B cell (primary cell): ENCODE results near the gene WNT9A. TPM values are rescaled to one million over a fixed set of nuclear protein-coding genes. Genes with fewer than 3 reads are reported as not detected.

ENCODE experiments used
- ATAC-seq: fragments of 200-7000 bp; cut with Tn5 transposase; one replicate; pipeline ENCODE4 v1.10.0; 2021; ENCODE audit warnings: low read depth, mild to moderate bottlenecking, moderate number of reproducible peaks, moderate library complexity
- CTCF ChIA-PET: fragments of 350-600 bp; sonication (Branson Sonifier 250); formaldehyde crosslinking; loops from one replicate; lab custom pipeline; 2021; ENCODE audit warnings: antibody characterized with exemption, inconsistent platforms; lab: Charles Lee
- POLR2A ChIA-PET: fragments of 350-600 bp; sonication (Branson Sonifier 250); formaldehyde crosslinking; loops from one replicate; lab custom pipeline; 2021; ENCODE audit warnings: antibody characterized with exemption; lab: Charles Lee
- DNase-seq: peaks from one replicate; pipeline ENCODE4 v3.0.0; 2013
- H2AFZ ChIP-seq: 2 replicates; pipeline ENCODE4 v1.6.1; 2012; ENCODE audit warnings: mild to moderate bottlenecking, low read depth, low read length; ENCODE audit not compliant: insufficient read depth, poor library complexity, severe bottlenecking
- H3K27ac ChIP-seq, 2 donors: 1 replicate in 1 of 2; 2 replicates in 1 of 2; pipeline ENCODE4 v1.5.1; 2012 to 2013; ENCODE audit warnings: low read length in 2 of 2, mild to moderate bottlenecking in 2 of 2, moderate library complexity in 1 of 2
- H3K27me3 ChIP-seq, 4 experiments: fragments of 200-600 bp in 1 of 4; sonication (generic) in 1 of 4; replicated peaks in 1 of 4; 1 replicate in 2 of 4; 2 replicates in 2 of 4; pipeline versions ENCODE4 v1.6.1 to v1.7.0; 2013 to 2016; ENCODE audit warnings: low read length in 3 of 4, mild to moderate bottlenecking in 2 of 4, mixed read lengths in 1 of 4, moderate library complexity in 1 of 4; ENCODE audit not compliant: insufficient read depth in 4 of 4, control insufficient read depth in 3 of 4; ENCODE audit errors: control extremely low read depth in 1 of 4
- H3K36me3 ChIP-seq, 2 experiments: replicated peaks in 1 of 2; 1 replicate in 1 of 2; 2 replicates in 1 of 2; pipeline versions ENCODE4 v1.6.1 to v1.7.1; 2013; ENCODE audit warnings: low read length in 1 of 2; ENCODE audit not compliant: insufficient read depth in 2 of 2, control insufficient read depth in 1 of 2; ENCODE audit errors: control extremely low read depth in 1 of 2, extremely low read depth in 1 of 2
- H3K4me1 ChIP-seq, 2 donors: fragments of 200-600 bp in 1 of 2; sonication (generic) in 1 of 2; 1 replicate in 1 of 2; 2 replicates in 1 of 2; pipeline versions ENCODE4 v1.5.1 to v1.6.1; 2013 to 2017; ENCODE audit warnings: low read length in 2 of 2; ENCODE audit not compliant: control insufficient read depth in 2 of 2, insufficient read depth in 2 of 2
- H3K4me2 ChIP-seq: replicated peaks from 2 replicates; pipeline ENCODE3; 2012; ENCODE audit warnings: mild to moderate bottlenecking, low read depth, low read length; ENCODE audit not compliant: poor library complexity, severe bottlenecking
- H3K4me3 ChIP-seq, 5 experiments: fragments of 200-600 bp in 1 of 5; sonication (generic) in 1 of 5; 1 replicate in 3 of 5; 2 replicates in 2 of 5; pipeline versions ENCODE4 v1.5.1 to v1.7.0; 2011 to 2016; ENCODE audit warnings: low read length in 4 of 5, mild to moderate bottlenecking in 4 of 5, low read depth in 2 of 5, control low read depth in 1 of 5, moderate library complexity in 1 of 5; ENCODE audit not compliant: insufficient read depth in 1 of 5; ENCODE audit errors: control extremely low read depth in 1 of 5, extremely low read depth in 1 of 5
- H3K79me2 ChIP-seq: fragments of 200-600 bp; sonication (generic); one replicate; pipeline ENCODE4 v1.6.0; 2016; ENCODE audit warnings: low read length; ENCODE audit not compliant: control insufficient read depth, insufficient read depth
- H3K9ac ChIP-seq: fragments of 200-600 bp; sonication (generic); 2 replicates; pipeline ENCODE4 v1.6.1; 2017; ENCODE audit warnings: mild to moderate bottlenecking, low read length, moderate library complexity
- H3K9me3 ChIP-seq, 3 donors: one replicate each; pipeline versions ENCODE4 v1.6.1 to v1.7.1; 2013; ENCODE audit warnings: low read length in 2 of 3; ENCODE audit not compliant: control insufficient read depth in 2 of 3, insufficient read depth in 1 of 3; ENCODE audit errors: control extremely low read depth in 1 of 3
- H4K20me1 ChIP-seq: 2 replicates; pipeline ENCODE4 v1.6.0; 2012; ENCODE audit warnings: mild to moderate bottlenecking, low read length; ENCODE audit not compliant: insufficient read depth, control insufficient read depth, poor library complexity, severe bottlenecking
- H3K27ac Mint-ChIP-seq: one replicate; pipeline ENCODE4 v1.8.0; 2021; ENCODE audit warnings: mixed read lengths
- H3K27me3 Mint-ChIP-seq: one replicate; pipeline ENCODE4 v1.8.0; 2021; ENCODE audit warnings: mixed read lengths
- H3K4me1 Mint-ChIP-seq: one replicate; pipeline ENCODE4 v1.8.0; 2021; ENCODE audit warnings: mixed read lengths
- H3K4me3 Mint-ChIP-seq: one replicate; pipeline ENCODE4 v1.8.0; 2021; ENCODE audit warnings: mixed read lengths
- H3K9me3 Mint-ChIP-seq: one replicate; pipeline ENCODE4 v1.8.0; 2022; ENCODE audit warnings: mixed read lengths; ENCODE audit not compliant: insufficient read depth
- CTCF ChIP-seq: fragments of 200-600 bp; IDR thresholded peaks from one replicate; pipeline ENCODE4 v1.8.0; 2022; ENCODE audit warnings: antibody characterized with exemption, mild to moderate bottlenecking
- EZH2 ChIP-seq: IDR thresholded peaks from 2 replicates; pipeline ENCODE4 v1.6.1; 2012; ENCODE audit warnings: borderline replicate concordance, low read depth, mild to moderate bottlenecking, moderate library complexity, low read length; ENCODE audit not compliant: insufficient read depth, poor library complexity, severe bottlenecking
- WGBS: methylation state at CpG from one replicate; pipeline ENCODE4 v1.1.5; 2013; ENCODE audit warnings: missing lambda C conversion rate; ENCODE audit not compliant: insufficient coverage; 5-methylcytosine and 5-hydroxymethylcytosine counted together
- intact Hi-C: fragments of 100-400 bp; cut with micrococcal nuclease; formaldehyde crosslinking; loops from one replicate; pipeline ENCODE4 v1.10.0; 2022
- polyA plus RNA-seq: library from polyadenylated mRNA; depleted of rRNA; stranded (reverse); fragments of >200 nt; gene quantifications from 2 replicates; pipeline ENCODE4 v1.2.3, GENCODE V29; 2012
- total RNA-seq, 2 donors: library from RNA; stranded (reverse); fragments of 120-200 nt in 1 of 2; gene quantifications; 1 replicate in 1 of 2; 2 replicates in 1 of 2; pipeline versions ENCODE4 v1.2.3 to v1.2.4, GENCODE V29; 2013 to 2022

WNT9A gene
- total and polyA plus RNA-seq, 2 donors (not counting 1 experiment from before 2014, with no cell fraction given): 0.04 TPM; not detected in 1

DNA sequence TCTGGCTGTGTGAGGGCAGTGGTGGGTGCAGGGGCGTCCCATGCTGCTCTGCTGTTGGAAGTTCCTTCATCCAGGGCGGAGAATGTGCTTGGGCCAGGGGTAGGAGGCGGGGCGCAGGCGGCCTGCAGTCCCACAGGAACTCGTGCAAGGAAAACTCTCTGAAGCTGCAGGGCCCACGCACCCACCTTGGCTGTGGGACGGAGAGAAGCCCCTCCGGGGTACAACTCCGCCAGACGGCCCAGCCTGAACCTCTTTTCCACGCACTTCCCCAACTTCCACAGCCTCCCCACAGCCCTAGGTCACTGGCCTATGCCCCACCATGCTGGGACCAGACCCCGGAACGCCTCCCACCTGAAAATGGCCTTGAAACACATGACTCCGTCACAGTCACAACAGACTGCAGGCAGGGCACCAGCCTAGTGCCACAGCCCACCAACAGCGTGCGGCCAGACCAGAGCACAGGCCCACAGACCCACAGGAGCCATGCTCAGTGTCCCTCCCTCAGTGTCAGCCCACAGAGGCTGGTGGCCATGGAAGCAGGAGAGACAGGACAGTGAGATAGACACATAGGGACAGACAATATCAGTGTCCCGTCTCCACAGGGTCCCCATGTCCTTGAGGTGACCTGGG, 47.8 kb downstream of the WNT9A start:
- no peak overlapping the region for H3K4me2 ChIP-seq
- no peak overlapping the region for H3K27ac Mint-ChIP-seq
- H3K79me2 ChIP-seq: no peaks in the 10 kb centered on the region
- no peaks in the 10 kb centered on the region for H3K4me1 Mint-ChIP-seq
- intact Hi-C loops: no loop called here
- ATAC-seq (no peak), DNase-seq (no peak)
- no peaks in the 10 kb centered on the region for H3K4me1 ChIP-seq
- no peak overlapping the region for H3K9ac ChIP-seq
- no peak for TF ChIP-seq EZH2
- TF ChIP-seq CTCF: no peak
- no peak overlapping the region for H2AFZ ChIP-seq
- no peaks in the 10 kb centered on the region for H4K20me1 ChIP-seq
- H3K9me3 Mint-ChIP-seq: no peaks in the 10 kb centered on the region
- H3K27me3 Mint-ChIP-seq: no peaks in the 10 kb centered on the region
- no peaks in the 10 kb centered on the region for H3K36me3 ChIP-seq
- no peaks in the 10 kb centered on the region for H3K27me3 ChIP-seq
- ChIA-PET CTCF (no interaction called here), POLR2A (no interaction called here)
- WGBS: 94% methylated on average over 13 of the region's 18 CpGs
- no peak overlapping the region for H3K27ac ChIP-seq
- no peaks in the 10 kb centered on the region for H3K9me3 ChIP-seq
- no peak overlapping the region for H3K4me3 ChIP-seq
- no peak overlapping the region for H3K4me3 Mint-ChIP-seq

- intact Hi-C loops: no loop called here
- H3K4me1 Mint-ChIP-seq: no peaks in the 10 kb centered on the region
- no peak overlapping the region for H3K4me2 ChIP-seq
- no peaks in the 10 kb centered on the region for H3K27me3 ChIP-seq
- no peak overlapping the region for H3K4me3 ChIP-seq
- TF ChIP-seq EZH2: no peak
- no peak for TF ChIP-seq CTCF
- CTCF ChIA-PET: no interaction called here
- no peaks in the 10 kb centered on the region for H3K9me3 ChIP-seq
- no peak for DNase-seq
- no peak overlapping the region for H3K4me3 Mint-ChIP-seq
- no peak overlapping the region for H3K27ac ChIP-seq
- no peak for ATAC-seq
- no peaks in the 10 kb centered on the region for H3K9me3 Mint-ChIP-seq
- H3K36me3 ChIP-seq: no peaks in the 10 kb centered on the region
- H2AFZ ChIP-seq: no peak overlapping the region
- H3K79me2 ChIP-seq: no peaks in the 10 kb centered on the region
- H3K27me3 Mint-ChIP-seq: no peaks in the 10 kb centered on the region
- H4K20me1 ChIP-seq: no peaks in the 10 kb centered on the region
- H3K4me1 ChIP-seq: no peaks in the 10 kb centered on the region
- 82% methylated on average over 12 of the region's 12 CpGs for WGBS
- POLR2A ChIA-PET: no interaction called here
- no peak overlapping the region for H3K9ac ChIP-seq
- no peak overlapping the region for H3K27ac Mint-ChIP-seq
Measured at GRCh38 chr1:227899141-227899819, 48.5 kb downstream of the WNT9A start.
